ENCODE results near the gene CDK6. TPM values are rescaled to one million over a fixed set of nuclear protein-coding genes. Genes with fewer than 3 reads are reported as not detected.

Gene CDK6
- total RNA-seq, 1 experiment from 2014 or later = 38.7 TPM

DNA sequence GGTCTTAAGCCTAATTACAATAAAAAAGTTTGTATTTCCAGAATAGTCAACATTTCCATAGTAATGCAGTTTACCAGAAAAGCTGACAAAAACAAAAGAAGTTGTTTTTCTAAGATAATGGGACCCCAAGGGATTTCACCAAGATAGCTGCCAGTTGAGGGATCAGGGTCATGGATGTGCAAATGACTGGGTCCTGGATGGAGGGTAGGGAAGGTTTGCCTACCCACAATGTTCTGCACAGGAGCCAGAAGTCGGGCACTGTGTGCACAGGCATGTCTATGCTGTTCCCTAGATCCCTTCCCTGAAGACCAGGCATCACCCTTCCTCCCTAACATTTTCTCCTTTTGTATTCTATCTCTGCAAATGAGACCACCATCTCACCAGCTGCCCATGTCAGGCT is 152.1 kb downstream of the CDK6 start:
- Histone ChIP-seq H3K4me1 (ENCODE audit: insufficient read depth, low read length) (peaks cover 6% of the 10 kb centered on the region), H3K79me2 (ENCODE audit: low read length) (no peaks in the 10 kb centered on the region), H3F3A (ENCODE audit: low read length, unreplicated experiment) (no peaks in the 10 kb centered on the region), H3K27me3 (ENCODE audit: low read length) (no peaks in the 10 kb centered on the region), H3K36me3 (ENCODE audit: low read depth, low read length) (no peaks in the 10 kb centered on the region), H2AFZ (ENCODE audit: low read length) (no peak overlapping the region), H3K4me3 (ENCODE audit: low read length) (no peak overlapping the region), H3K4me2 (ENCODE audit: low read length) (no peak overlapping the region), H4K20me1 (ENCODE audit: low read length) (no peaks in the 10 kb centered on the region), H3K9me3 (ENCODE audit: low read length) (no peaks in the 10 kb centered on the region), H3K9ac (ENCODE audit: low read length) (no peak overlapping the region), H3K9me2 (replicated peaks; ENCODE audit: low read length) (no peaks in the 10 kb centered on the region), H3K27ac (ENCODE audit: low read length) (no peak overlapping the region)
- DNase-seq (no peak), ATAC-seq (no peak)
- intact Hi-C loops (cut with micrococcal nuclease) = loop anchor here (5.0 kb wide), 1 partner anchor 57 kb away; no protein-coding TSS in a partner anchor
- TF ChIP-seq, protein P1, sequence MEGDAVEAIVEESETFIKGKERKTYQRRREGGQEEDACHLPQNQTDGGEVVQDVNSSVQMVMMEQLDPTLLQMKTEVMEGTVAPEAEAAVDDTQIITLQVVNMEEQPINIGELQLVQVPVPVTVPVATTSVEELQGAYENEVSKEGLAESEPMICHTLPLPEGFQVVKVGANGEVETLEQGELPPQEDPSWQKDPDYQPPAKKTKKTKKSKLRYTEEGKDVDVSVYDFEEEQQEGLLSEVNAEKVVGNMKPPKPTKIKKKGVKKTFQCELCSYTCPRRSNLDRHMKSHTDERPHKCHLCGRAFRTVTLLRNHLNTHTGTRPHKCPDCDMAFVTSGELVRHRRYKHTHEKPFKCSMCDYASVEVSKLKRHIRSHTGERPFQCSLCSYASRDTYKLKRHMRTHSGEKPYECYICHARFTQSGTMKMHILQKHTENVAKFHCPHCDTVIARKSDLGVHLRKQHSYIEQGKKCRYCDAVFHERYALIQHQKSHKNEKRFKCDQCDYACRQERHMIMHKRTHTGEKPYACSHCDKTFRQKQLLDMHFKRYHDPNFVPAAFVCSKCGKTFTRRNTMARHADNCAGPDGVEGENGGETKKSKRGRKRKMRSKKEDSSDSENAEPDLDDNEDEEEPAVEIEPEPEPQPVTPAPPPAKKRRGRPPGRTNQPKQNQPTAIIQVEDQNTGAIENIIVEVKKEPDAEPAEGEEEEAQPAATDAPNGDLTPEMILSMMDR (conservative IDR thresholded peaks at IDR 0.05; ENCODE audit: low read depth, low read length) = no peak
- TF ChIP-seq EZH2phosphoT487 (IDR thresholded peaks at IDR 0.05; ENCODE audit: borderline replicate concordance, low read length) (no peak), EZH2 (IDR thresholded peaks at IDR 0.05; ENCODE audit: low read length, unreplicated experiment) (no peak)
- no TSS peak for BruUV-seq (replicated peaks)
- POLR2A ChIA-PET (ENCODE audit: unreplicated experiment) = no interaction called here
- CTCF ChIA-PET = no interaction called here

DNA sequence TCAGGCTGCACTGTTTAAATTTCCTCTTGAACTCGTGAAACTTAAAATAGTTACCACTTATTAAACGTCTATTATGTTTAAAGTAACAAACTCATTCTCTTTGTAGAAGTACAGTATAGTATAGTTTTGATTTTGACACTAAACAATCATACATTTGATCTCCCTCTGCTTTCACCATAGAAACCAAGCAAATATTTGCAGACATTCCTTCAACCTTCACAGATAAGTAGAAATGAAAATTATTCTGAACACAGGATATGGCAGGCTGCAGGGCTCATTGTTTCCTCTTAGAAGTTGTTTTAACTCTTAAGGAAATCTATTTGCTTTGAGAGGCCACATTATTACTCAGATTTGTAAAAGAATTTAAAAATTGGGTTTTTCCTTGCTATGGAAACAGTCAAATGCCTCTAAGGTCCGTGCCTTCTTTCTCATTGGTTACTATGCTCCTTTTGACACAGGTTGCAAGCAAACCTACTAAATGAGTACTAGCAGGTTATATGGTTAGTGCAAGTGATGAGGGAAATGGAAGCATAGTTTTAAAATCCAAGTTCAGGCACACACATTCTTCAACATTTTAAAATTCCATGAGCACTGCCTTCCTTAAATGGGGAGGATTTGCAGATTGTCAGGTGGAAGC is 153.4 kb downstream of the CDK6 start:
- H3K4me3 ChIP-seq (ENCODE audit: low read length) = no peak overlapping the region
- ChIA-PET CTCF (no interaction called here), POLR2A (ENCODE audit: unreplicated experiment) (no interaction called here)
- no peak overlapping the region for H2AFZ ChIP-seq (ENCODE audit: low read length)
- H4K20me1 ChIP-seq (ENCODE audit: low read length) = no peaks in the 10 kb centered on the region
- TF ChIP-seq, protein P1 (conservative IDR thresholded peaks at IDR 0.05; ENCODE audit: low read depth, low read length) = no peak
- TF ChIP-seq EZH2 (IDR thresholded peaks at IDR 0.05; ENCODE audit: low read length, unreplicated experiment) (no peak), EZH2phosphoT487 (IDR thresholded peaks at IDR 0.05; ENCODE audit: borderline replicate concordance, low read length) (no peak)
- no peaks in the 10 kb centered on the region for H3F3A ChIP-seq (ENCODE audit: low read length, unreplicated experiment)
- no peaks in the 10 kb centered on the region for H3K79me2 ChIP-seq (ENCODE audit: low read length)
- intact Hi-C loops (cut with micrococcal nuclease) = loop anchor here (5.0 kb wide), 1 partner anchor 56 kb away; no protein-coding TSS in a partner anchor
- BruUV-seq (replicated peaks) = no TSS peak
- H3K9me3 ChIP-seq (ENCODE audit: low read length) = no peaks in the 10 kb centered on the region
- H3K4me2 ChIP-seq (ENCODE audit: low read length) = no peak overlapping the region
- peaks cover 6% of the 10 kb centered on the region for H3K4me1 ChIP-seq (ENCODE audit: insufficient read depth, low read length)
- no peak overlapping the region for H3K9ac ChIP-seq (ENCODE audit: low read length)
- no peak overlapping the region for H3K27ac ChIP-seq (ENCODE audit: low read length)
- peak; percentile 33 for DNase-seq
- no peaks in the 10 kb centered on the region for H3K36me3 ChIP-seq (ENCODE audit: low read depth, low read length)
- ATAC-seq = peak; percentile 73
- H3K9me2 ChIP-seq (replicated peaks; ENCODE audit: low read length) = no peaks in the 10 kb centered on the region
- H3K27me3 ChIP-seq (ENCODE audit: low read length) = no peaks in the 10 kb centered on the region

DNA sequence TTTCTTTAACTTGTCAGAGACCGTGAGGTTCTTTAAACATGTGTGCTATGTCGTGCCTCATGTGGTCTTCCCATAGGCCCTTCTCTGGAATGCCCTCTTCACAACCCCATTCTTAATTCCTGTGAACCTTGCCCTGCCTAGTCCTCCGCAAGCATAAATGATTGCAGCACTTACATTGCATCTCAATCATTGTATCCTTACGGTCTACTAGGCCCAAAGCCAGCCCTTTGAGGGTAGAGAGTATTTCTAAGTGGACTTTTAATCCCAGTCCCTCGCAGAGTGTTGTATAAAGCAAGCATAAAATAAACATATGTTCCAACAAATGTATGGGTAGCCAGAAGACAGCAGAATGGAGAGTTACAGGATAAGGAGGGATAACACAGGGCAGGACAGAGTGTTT is 154.0 kb downstream of the CDK6 start:
- no peaks in the 10 kb centered on the region for H3K79me2 ChIP-seq (ENCODE audit: low read length)
- TF ChIP-seq EZH2 (IDR thresholded peaks at IDR 0.05; ENCODE audit: low read length, unreplicated experiment) (no peak), EZH2phosphoT487 (IDR thresholded peaks at IDR 0.05; ENCODE audit: borderline replicate concordance, low read length) (no peak)
- TF ChIP-seq, protein P1 (conservative IDR thresholded peaks at IDR 0.05; ENCODE audit: low read depth, low read length) = no peak
- ATAC-seq = no peak

More for the DNA sequence above, 154.0 kb downstream of the CDK6 start:
- Histone ChIP-seq H3K27ac (ENCODE audit: low read length) (no peak overlapping the region), H3K4me3 (ENCODE audit: low read length) (no peak overlapping the region), H3K4me1 (ENCODE audit: insufficient read depth, low read length) (peaks cover 6% of the 10 kb centered on the region), H3K9me3 (ENCODE audit: low read length) (no peaks in the 10 kb centered on the region), H4K20me1 (ENCODE audit: low read length) (no peaks in the 10 kb centered on the region), H3K4me2 (ENCODE audit: low read length) (no peak overlapping the region), H3K9ac (ENCODE audit: low read length) (no peak overlapping the region), H3K9me2 (replicated peaks; ENCODE audit: low read length) (no peaks in the 10 kb centered on the region), H2AFZ (ENCODE audit: low read length) (no peak overlapping the region), H3K36me3 (ENCODE audit: low read depth, low read length) (no peaks in the 10 kb centered on the region), H3F3A (ENCODE audit: low read length, unreplicated experiment) (no peaks in the 10 kb centered on the region), H3K27me3 (ENCODE audit: low read length) (no peaks in the 10 kb centered on the region)
- intact Hi-C loops (cut with micrococcal nuclease) = loop anchor here (5.0 kb wide), 1 partner anchor 55 kb away; no protein-coding TSS in a partner anchor
- CTCF ChIA-PET = no interaction called here
- no peak for DNase-seq
- POLR2A ChIA-PET (ENCODE audit: unreplicated experiment) = no interaction called here
- BruUV-seq (replicated peaks) = no TSS peak
